Body of pancreas (tissue), 4 donors: ENCODE measurements around the gene CD58.

Source experiments
- CTCF ChIP-seq, 7 experiments: fragments of 450-650 bp in 4 of 7; fragments of 200-600 bp in 3 of 7; sonication (generic) in 3 of 7; IDR thresholded peaks; one replicate each; pipeline ENCODE4 v1.5.1; 2016 to 2019; ENCODE audit warnings: antibody characterized with exemption in 7 of 7
- POLR2A ChIP-seq, 3 donors: fragments of 450-650 bp; IDR thresholded peaks; one replicate each; pipeline ENCODE4 v1.6.1; 2016; ENCODE audit warnings: antibody characterized with exemption in 3 of 3, mild to moderate bottlenecking in 2 of 3

DNA sequence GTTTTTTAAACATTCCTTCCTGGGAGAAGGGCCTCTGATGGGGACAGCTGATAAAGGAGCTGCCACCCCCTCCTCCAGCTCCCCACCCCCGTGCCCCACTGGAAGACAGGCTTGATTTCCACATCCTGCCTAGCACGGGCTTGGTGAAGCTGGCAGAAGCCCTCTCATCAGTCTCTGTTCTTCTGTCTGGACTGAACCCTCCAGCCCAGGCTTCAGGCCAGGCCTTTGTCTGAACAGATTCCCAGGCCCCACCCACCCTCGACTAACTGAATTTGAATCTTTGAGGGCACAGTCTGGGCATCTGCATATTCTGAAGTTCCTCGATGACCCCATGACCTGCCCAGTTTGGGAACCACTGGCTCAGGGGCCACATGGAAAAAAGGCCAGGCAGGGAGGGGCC lies 75.3 kb downstream of the CD58 start:
- TF ChIP-seq CTCF (IDR thresholded peaks at IDR 0.05) = no peak
- TF ChIP-seq POLR2A (IDR thresholded peaks at IDR 0.05) = no peak
